ENCODE data around the gene PLXND1.

GRCh38 chr3:129584631-129585030 lies 21.8 kb downstream of the PLXND1 start:
- no peak for TF ChIP-seq EP300 (IDR thresholded peaks at IDR 0.05)
- TF ChIP-seq POLR2AphosphoS5 (IDR thresholded peaks at IDR 0.05), result no peak
- TF ChIP-seq CTCF (IDR thresholded peaks at IDR 0.05), result no peak
- TF ChIP-seq POLR2A (IDR thresholded peaks at IDR 0.05; ENCODE audit: low read depth), result no peak
